Epithelial cell of proximal tubule (primary cell): ENCODE results near the gene STOML1. TPM values are rescaled to one million over a fixed set of nuclear protein-coding genes. Genes with fewer than 3 reads are reported as not detected.
"Not testable (repeated sequence)": the region's sequence is repeated elsewhere in the genome, so short reads cannot be mapped to it uniquely, and the experiment has no call there.

Experiments used
- DNase-seq: peaks from one replicate; pipeline ENCODE4 v3.0.0-alpha.2; 2011; ENCODE audit warnings: low read depth
- H3K4me3 ChIP-seq: 2 replicates; pipeline ENCODE4 v1.5.1; 2011; ENCODE audit warnings: low read depth, mild to moderate bottlenecking, low read length
- total RNA-seq: library from RNA; depleted of rRNA; stranded (reverse); fragments of >200 nt; gene quantifications from 2 replicates; pipeline ENCODE4 v1.2.3, GENCODE V29; 2015
- TF ChIP-seq, protein P1 (sequence below): conservative IDR thresholded peaks from 2 replicates; pipeline ENCODE4 v1.5.1; 2012; ENCODE audit warnings: low read depth, mild to moderate bottlenecking, low read length

Gene STOML1
- total RNA-seq, 1 donor from 2014 or later: 13.5 TPM

DNA sequence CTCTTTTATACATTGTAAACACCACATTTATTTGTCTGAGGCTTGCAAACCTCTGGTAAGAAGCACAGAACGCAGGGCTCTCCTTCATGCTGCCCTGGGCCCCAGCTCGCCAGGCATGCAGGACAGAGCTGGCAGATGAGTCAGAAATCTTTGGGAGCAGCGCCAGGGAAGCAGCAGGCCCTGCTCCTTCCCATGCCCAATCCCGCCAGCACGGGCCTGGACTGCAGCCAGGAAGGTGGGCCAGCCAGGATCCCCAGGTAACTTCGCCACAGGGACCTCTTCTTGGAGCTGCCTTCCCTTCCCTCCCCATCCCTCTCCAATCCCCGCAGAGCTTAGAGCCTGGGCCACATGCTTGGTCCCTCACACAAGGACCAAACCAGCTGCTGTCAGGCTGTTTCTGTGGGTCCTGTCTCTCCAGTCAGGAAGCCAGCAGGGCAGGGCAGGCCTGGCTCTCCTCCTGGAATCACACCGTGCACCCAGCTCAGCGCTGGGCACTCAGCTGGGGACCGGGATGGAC, 8.8 kb downstream of the STOML1 start:
- TF ChIP-seq, protein P1, sequence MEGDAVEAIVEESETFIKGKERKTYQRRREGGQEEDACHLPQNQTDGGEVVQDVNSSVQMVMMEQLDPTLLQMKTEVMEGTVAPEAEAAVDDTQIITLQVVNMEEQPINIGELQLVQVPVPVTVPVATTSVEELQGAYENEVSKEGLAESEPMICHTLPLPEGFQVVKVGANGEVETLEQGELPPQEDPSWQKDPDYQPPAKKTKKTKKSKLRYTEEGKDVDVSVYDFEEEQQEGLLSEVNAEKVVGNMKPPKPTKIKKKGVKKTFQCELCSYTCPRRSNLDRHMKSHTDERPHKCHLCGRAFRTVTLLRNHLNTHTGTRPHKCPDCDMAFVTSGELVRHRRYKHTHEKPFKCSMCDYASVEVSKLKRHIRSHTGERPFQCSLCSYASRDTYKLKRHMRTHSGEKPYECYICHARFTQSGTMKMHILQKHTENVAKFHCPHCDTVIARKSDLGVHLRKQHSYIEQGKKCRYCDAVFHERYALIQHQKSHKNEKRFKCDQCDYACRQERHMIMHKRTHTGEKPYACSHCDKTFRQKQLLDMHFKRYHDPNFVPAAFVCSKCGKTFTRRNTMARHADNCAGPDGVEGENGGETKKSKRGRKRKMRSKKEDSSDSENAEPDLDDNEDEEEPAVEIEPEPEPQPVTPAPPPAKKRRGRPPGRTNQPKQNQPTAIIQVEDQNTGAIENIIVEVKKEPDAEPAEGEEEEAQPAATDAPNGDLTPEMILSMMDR: no peak
- DNase-seq: peak; percentile 42
- peak overlapping the region; percentile 17 for H3K4me3 ChIP-seq

DNA sequence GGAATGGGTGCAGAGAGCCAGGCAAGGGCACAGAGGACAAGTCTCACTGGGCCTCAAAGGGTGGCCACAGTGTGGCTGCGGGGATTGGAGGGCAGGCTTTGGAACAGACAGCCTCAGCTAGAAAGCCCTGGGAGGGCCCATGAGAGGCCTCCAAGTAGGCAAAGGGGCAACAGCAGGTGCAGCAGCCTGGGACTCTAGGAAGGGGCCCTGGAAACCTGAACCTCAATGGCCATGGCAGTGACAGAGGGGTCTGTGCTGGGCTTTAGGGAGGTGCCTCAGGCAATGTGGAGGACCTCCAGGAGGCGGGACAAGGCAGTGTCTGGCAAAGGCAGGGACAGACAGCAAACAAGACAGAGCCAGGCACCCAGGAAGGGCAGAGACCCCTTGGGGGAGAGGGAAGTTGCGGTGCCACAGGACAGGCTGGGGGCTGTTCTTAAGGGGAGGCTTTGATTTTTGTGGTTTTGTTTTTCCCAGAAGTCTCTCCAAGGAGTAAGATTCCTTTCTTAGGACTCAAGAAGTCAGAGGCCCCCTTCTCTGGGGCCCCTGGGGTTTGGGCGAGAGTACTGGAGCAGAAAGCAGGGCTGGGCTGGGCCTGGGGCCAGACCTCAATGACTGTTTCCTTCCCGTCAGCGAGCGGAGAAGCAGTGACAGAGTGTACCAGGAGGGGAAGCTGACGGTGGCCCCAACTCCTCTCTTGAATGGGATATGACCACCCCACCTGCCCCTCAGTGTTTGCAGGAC, 9.7 kb downstream of the STOML1 start:
- peak overlapping the region; percentile 22 for H3K4me3 ChIP-seq
- DNase-seq: peak; percentile 58
- TF ChIP-seq, protein P1: no peak

DNA sequence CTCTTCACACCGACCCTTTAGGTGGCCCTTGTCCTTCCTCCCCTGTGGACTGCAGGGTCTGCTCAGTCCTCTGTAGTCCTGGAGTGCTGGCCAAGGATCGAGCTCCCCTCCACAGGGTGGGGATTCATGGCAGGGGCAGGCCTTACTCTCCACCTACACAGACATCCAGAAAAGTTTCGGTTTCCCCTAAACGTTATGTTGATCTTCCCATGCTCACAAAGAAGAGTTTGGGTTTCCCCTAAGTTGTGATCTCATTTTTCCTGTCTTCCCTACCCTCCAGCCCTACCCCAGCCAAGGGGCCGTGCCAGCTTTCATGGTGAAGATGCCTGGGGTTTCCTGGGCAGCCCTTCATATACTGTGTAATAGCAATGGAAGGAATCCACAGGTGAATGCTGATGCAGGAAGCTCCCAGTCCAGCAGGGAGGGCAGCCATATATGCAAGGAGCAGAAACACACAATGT, 10.3 kb downstream of the STOML1 start:
- H3K4me3 ChIP-seq: no peak overlapping the region
- TF ChIP-seq, protein P1: no peak
- DNase-seq: no peak

DNA sequence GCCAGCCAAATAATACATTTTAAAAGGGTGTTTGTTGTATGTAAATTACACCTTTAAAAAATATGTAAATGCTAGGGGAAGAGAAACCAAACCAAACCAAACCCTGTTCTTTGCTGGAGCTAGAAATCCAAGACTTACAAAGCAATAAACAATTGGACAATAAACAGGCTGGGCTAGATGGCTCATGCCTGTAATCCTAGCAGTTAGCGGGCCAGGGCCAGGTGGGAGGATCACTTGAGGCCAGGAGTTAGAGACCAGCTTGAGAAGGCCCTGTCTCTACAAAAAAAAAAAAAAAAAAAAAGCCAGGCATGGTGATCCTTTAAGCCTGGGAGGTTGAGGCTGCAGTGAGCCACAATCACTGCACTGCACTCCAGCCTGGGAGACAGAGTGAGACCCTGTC, 12.5 kb downstream of the STOML1 start:
- no peak for DNase-seq
- H3K4me3 ChIP-seq: no peak overlapping the region
- TF ChIP-seq, protein P1: no peak

DNA sequence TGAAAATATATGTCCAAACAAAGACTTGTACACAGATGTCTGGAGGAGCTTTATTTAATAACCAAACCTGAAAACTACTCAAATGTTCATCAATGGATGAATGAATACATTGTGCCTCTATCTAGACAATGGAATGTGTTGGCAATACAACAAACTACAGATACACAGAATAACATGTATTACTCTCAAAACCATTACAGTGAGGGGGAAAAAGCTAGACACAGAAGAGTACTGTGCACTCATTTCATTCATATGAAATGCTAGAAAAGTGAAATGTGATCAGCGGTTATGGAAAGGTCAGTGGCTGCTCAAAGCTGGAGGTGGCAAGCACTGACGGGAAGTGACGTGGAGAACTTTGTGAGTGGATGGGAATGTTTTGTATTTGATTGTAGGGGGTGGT, 13.2 kb downstream of the STOML1 start:
- TF ChIP-seq, protein P1: no peak
- no peak for DNase-seq

DNA sequence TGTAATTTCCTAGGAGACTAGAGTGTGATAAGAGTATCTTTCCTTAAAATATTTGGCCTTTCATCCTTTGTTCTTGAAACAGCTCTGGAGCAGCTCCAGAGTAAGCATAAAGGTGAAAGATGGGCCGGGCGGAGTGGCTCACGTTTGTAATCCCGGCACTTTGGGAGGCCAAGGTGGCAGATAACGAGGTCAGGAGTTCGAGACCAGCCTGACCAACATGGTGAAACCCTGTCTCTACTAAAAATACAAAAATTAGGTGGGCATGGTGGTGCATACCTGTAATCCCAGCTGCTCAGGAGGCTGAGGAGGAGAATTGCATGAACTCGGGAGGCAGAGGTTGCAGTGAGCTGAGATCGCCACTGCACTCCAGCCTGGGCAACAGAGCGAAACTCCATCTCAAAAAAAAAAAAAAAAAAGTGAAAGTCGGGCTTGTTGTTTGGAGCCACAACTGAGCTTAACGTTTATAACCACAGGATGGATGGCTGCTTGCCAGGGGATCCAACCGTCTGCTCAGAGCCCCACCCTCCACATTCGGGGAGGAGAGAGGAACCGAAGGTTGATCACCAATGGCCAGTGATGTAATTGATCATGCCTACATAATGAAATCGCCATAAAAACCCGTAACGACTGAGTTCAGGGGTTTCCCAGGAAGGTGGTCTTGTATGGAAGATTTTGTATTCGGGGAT, 16.5 kb downstream of the STOML1 start:
- not testable (repeated sequence) for DNase-seq, H3K4me3 ChIP-seq

More for the DNA sequence above, 13.2 kb downstream of the STOML1 start:
- no peak overlapping the region for H3K4me3 ChIP-seq

DNA sequence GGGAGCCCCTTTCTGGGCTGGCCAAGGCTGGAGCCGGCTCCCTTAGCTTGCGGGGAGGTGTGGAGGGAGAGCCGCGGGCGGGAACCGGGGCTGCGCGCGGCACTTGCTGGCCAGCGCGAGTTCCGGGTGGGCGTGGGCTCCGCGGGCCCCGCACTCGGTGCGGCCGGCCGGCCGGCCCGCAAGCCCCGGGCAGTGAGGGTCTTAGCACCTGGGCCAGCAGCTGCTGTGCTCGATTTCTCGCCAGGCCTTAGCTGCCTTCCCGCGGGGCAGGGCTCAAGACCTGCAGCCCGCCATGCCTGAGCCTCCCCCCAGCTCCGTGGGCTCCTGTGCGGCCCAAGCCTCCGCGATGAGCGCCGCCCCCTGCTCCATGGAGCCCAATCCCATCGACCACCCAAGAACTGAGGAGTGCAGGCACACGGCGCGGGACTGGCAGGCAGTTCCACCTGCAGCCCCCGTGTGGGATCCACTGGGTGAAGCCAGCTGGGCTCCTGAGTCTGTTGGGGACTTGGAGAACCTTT, 18.4 kb downstream of the STOML1 start:
- not testable (repeated sequence) for H3K4me3 ChIP-seq

More for the DNA sequence above, 18.4 kb downstream of the STOML1 start:
- not testable (repeated sequence) for DNase-seq
